ENCODE results near the gene KIF26B. TPM values are rescaled to one million over a fixed set of nuclear protein-coding genes. Genes with fewer than 3 reads are reported as not detected.
"Not testable (repeated sequence)": the region's sequence is repeated elsewhere in the genome, so short reads cannot be mapped to it uniquely, and the experiment has no call there.

Gene KIF26B
- total RNA-seq, 2 donors from 2014 or later: 0.31 to 0.36 TPM

DNA sequence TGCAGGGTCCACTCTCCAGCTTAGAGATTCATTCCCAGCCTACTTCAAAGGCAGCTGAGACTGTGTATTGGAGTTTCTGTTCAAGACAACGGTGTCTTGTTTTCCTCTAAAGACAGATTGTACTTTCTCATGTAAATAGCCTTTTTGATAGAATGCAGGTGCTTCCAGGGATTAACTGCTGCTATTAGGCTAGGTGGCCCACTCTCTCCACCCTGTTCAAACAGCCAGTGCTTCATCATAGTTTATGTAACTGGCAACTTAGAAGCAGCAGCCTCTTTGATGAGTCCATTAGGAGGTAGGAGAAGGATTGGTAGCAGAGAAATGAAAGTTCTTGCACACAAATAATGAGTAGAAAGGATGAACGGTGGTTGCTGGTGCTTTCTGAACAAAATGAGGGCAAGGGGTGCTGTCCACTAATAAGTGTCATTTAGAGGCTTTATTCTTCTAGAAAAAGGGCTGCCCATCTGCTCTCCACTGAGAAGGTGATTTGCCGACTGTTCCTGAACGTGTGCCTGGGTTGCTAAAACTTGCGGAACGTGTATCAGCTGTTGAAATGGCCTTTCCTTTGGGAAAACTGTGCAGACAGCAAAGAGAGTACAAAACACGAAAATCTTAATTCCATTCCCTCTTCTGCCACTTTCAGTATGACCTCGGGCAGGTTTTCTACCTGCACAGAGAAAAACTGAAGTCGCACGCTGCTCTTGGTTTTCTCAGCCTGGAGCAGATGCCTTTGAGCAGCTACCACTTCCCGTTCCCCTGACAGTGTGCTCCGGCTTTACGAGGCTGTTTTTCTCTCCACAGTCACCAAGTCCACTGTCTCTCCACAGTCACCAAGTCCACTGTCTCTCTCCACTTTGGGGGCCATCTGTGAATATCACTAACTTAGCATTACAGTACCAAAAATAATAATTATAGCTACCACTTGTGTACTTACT lies 228.9 kb downstream of the KIF26B start:
- DNase-seq: no peak
- ATAC-seq: no peak
- intact Hi-C loops (cut with DNase I, micrococcal nuclease): no loop called here

DNA sequence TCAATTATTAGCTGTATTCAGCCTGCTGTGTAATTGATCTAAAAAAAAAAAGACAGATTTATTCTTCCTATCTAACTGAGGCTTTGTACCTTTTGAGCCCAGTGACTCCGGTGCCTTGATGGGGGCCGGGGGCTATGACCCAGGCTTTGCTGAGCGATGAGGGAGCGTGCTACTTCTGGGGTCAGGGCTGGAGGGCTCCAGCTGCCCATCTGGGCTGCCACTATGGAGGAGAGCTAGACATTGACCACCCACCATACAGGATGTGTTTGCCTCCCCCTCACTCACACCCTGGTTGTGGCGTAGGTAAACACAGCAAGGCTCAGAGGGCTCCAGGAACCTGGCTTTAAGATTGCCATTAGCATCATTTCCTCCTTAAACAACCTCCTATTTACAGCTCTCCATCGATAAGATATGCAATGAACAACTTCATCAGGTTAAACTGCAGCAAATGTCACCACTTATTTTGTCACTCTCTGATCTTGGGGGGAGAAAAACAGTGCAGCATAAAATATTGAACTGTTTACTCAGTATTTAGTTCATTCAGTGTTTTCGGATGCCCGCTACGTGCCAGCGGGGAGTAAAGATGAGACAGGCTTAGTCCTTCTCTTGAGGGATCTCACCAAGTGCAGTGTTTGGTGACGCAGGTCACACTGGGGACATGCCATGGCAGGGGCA lies 231.6 kb downstream of the KIF26B start:
- no peak for ATAC-seq
- no peak for DNase-seq
- intact Hi-C loops (cut with DNase I, micrococcal nuclease): no loop called here

DNA sequence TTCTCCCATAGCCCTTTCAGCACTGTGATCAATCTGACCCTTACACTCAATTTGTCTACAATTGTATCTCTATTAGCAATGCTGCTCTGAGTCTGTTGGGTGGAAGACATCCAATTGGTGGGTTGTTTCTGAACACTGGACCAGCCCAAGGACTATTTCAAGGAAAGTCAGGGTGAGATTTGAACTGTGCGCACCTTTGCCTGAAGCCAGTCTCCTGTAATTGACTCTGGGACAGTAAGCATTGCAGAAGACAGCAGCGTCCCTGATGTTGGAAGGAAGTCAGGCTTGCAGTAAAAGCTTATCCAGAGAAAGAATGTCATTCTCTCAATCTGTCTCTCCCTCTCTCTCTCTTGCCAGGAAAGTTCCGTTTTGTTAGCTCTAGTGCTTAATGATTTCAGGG lies 233.9 kb downstream of the KIF26B start:
- intact Hi-C loops (cut with DNase I, micrococcal nuclease): no loop called here
- ATAC-seq: no peak
- no peak for DNase-seq

DNA sequence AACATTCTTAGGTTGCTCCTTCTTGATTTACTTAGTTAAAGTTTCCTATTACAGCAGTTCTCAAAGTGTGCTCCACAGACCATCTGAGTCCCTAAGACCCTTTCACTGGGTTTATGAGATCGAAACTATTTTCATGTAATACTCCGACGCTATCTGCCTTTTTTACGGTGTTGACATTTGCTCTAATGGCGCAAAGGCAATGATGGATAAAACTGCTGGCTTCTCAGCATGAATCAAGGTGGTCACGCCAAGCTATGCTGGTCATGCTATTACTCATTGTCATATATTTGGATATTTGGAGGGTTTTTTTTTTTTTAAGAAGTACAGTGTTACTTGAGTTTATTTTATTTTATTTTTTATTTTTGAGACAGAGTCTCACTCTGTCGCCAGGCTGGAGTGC lies 235.1 kb downstream of the KIF26B start:
- DNase-seq: no peak
- no peak for ATAC-seq
- intact Hi-C loops (cut with DNase I, micrococcal nuclease): no loop called here

DNA sequence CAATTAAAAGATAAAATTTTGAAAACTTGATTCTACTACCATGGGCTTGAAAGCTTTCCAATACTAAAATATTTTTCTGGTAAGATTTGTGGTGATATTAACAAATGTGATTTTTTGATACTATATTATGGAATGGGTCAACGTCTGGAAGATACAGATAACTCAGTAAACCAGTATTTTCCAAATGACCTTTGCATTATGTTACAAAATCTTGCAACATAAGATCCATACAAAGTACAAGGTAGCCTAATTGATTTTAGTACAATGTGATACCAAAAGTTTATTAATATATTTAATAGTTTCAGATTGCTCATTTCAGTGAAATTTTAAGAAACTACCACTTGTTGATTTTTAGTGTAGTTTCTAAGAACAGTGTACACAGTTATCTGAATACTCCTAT lies 236.2 kb downstream of the KIF26B start:
- DNase-seq (no peak), ATAC-seq (no peak)
- intact Hi-C loops (cut with DNase I, micrococcal nuclease): no loop called here

DNA sequence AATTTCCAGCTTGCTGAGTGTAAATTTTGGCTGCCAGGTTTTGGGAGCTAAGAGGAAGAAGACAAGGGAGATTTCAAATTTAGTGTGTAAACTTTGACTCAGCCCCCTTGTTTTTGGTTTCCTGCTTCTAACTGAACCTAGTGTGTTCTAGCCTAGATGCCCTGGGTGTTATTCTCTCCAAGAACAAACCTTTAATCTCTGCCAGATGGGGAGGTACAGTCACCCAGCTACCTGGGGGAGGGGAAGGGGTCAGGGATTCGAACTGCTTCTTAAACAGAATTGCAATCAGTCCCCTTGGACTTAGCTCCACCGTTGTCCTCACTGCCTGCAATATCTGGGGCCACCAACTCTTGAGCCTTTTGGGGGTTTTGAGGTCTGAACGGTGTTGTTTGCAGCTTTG lies 238.9 kb downstream of the KIF26B start:
- DNase-seq (no peak), ATAC-seq (no peak)
- intact Hi-C loops (cut with DNase I, micrococcal nuclease): no loop called here

DNA sequence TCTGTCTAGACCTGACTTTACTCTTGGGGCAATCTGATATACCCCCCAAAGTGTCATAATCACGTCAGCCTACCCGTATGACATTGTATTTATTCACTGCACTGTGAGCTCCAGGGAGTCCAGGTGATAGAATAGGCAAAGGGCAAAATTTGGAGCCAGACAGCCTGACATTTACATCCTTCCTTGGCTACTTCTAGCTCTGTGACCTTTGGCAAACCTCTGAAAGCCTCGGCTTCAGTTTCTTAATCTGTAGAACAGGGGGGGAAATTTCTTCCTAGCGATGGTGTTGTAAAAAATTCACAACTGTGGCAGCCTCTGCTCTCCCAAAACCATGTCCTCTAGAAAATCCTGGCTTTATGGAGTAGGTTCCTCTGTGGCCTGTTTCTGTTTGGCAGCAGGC lies 240.9 kb downstream of the KIF26B start:
- no peak for ATAC-seq
- intact Hi-C loops (cut with DNase I, micrococcal nuclease): no loop called here
- DNase-seq: no peak

DNA sequence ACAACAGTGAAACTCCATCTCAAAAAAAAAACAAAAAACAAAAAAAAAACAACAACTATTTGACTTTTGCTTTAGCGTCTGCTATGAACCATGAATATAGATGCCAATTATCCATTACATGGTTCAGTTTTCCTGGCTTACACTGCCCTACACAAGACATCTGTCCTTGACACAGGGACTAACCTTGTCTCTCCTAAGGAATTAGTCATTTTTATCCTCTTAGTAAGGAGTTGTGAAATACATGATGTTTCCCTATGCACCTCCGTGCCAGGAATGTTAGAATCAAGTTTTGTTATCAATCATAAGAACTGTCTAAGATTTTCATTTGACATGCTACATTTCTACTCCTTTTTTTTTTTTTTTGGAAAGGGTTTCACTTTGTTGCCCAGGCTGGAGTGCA lies 241.8 kb downstream of the KIF26B start:
- no peak for DNase-seq

DNA sequence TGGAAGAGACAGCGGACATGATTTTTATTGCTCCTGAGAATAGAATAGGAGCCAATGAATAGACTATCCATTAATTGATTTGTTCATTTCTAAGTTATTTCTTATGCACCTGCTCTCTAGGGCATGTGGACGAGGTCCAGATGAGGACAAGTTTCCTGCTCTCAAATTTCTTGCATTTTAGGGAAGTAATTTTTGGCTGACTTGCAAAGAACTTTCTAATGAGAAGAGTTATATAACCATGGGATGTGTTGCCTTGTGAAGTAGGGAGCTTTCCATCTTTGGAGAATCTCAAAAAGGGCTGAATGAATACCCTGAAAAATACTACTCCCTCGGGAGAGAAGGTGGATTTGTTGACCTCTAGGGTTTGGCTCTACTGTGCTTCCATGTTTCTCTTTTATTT lies 243.0 kb downstream of the KIF26B start:
- DNase-seq (no peak), ATAC-seq (no peak)
- intact Hi-C loops (cut with DNase I, micrococcal nuclease): no loop called here

More for the DNA sequence above, 241.8 kb downstream of the KIF26B start:
- no peak for ATAC-seq
- intact Hi-C loops (cut with DNase I, micrococcal nuclease): no loop called here

DNA sequence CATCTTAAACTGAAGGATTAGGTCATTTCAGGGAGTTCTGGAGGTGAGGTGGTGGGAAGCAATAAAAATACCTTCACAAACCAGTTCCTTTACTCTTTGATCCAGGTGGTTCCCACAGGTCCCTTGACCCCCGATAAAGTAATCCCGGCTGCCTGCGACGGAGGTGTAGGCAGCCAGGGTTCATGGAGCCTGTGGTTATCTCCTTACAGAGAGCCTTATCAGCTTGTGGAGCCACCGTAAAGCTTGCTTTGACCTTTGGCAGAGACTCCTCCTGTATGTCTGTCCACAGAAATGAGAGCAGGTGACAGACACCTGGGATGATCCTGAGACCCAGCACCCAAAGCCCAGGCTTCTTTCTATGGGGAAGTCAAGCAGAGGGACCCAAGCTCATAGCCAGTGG lies 243.4 kb downstream of the KIF26B start:
- intact Hi-C loops (cut with DNase I, micrococcal nuclease): no loop called here
- no peak for ATAC-seq
- no peak for DNase-seq

DNA sequence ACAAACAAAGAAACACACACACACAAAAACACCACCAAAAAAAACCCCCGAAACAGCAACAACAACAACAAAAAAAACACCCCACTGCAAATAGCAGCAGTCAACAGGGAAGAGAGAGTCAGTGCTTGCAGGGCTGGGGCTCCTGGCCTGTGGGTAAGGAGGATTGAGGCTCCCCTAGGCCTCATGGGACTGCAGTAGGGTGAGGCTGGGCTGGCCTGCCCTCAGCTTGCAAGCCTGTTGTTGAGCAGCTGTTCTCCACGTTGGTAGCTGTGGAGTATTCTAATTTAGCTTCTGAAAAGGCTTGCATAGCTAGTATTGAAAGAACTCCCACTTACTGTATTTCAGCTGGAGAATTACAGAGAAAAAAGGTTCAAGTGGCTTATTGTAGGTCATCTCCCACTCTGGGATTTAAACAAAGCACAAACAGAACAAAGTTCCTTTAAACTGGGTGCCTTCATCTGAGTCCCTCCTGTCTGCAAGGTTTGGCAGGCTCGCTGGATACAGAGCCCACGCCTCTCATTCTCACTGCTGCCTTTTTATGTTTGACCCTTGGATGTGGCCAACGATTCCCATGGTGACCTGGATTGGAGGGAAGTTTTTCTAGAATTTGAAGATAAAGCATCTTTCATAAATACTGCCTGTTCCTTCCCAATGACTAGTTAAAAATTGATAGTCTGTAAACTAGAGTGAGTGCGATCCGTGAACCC lies 247.2 kb downstream of the KIF26B start:
- intact Hi-C loops (cut with DNase I, micrococcal nuclease): no loop called here
- DNase-seq (no peak), ATAC-seq (no peak)

DNA sequence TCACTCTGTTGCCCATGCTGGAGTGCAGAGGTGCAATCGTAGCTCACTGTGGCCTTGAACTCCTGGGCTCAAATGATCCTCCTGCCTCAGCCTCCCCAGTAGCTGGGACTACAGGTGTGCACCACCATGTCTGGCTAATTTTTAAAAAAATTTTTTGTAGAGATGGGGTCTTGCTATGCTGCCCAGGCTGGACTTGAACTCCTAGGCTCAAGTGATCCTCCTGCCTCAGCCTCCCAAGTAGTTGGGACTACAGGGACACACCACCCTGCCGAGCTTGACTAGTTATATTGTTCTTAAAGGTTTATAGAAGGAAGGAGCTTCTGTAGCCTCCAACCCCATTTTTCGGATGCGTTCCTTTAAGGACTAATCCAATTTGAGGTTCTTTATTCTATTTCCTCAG lies 248.2 kb downstream of the KIF26B start:
- not testable (repeated sequence) for ATAC-seq

DNA sequence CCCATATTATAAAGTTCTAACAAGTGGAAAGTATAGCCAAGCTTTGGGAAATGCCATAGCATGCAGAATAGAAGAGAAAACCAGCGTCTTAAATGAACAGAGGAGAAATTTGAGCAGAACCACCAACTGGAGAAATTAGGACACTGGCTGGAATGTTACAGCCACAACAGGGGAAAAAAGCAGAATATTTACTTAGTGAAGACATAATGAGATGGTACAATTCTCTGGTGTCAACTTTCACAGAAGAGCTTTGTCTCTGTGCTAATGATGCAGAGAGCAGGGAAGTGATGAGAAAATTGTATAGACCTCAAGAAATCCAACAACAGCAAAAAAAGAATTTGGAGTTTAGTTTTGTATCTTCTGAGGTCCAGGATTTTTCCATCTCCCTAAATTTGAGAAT lies 249.7 kb downstream of the KIF26B start:
- no peak for DNase-seq
- ATAC-seq: no peak
- intact Hi-C loops (cut with DNase I, micrococcal nuclease): no loop called here

More for the DNA sequence above, 248.2 kb downstream of the KIF26B start:
- intact Hi-C loops (cut with DNase I, micrococcal nuclease); DNase-seq: not testable (repeated sequence)

DNA sequence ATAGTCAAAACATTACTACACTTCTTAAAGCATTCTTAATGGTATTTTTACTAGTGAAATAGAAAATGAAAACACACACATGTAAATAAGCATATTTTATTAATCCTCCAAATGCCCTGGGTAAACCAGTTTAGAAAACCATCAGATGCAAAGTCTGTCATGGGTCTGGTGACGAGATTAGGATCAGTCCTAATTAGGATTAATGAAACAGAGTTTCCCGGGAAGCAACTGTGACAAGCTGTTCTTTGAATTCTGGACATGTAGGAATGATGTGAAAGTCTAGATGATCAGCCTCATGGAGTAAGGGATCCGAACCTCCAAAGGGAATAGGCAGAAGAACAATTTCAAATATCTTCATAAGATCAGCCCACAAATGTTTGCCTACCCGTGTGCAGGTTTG lies 250.2 kb downstream of the KIF26B start:
- ATAC-seq (no peak), DNase-seq (no peak)
- intact Hi-C loops (cut with DNase I, micrococcal nuclease): no loop called here

DNA sequence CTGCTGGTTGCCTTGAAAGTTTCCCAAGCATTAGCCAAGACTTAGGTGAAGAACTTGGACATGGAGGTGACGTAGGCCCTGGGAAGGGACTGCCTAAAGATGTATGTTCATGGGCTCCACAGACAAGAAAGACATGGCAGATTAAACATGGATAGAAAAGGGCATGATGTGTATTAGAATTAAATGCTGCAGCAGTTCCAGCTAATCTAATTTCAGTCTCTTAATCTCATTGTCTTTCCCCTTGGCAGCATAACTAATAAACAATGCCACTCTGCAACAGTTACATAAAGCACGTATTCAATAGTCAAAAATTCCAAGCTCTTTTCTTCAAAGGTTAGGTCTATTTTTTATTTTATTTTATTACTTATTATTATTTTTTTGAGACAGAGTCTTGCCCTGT lies 251.6 kb downstream of the KIF26B start:
- intact Hi-C loops (cut with DNase I, micrococcal nuclease): no loop called here
- DNase-seq: no peak
- no peak for ATAC-seq

DNA sequence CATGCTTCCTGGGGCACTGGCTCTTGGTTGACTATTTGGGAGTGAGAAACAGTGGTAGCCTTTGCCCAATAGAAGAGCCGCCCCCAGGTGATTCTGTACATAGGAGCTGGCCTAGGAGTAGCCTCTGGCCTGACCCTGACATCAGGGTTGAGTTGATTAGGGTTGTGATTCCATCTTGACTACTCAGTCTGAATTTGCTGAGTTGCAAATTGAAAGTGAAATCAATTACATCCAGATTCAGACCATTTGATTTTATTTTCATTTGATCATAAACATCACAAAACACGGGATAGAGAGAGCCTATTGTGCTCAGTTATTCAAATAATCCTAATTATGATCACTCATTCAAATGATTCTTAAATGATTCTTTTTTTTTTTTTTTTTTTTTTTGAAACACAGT lies 253.2 kb downstream of the KIF26B start:
- ATAC-seq (no peak), DNase-seq (no peak)
- intact Hi-C loops (cut with DNase I, micrococcal nuclease): no loop called here

DNA sequence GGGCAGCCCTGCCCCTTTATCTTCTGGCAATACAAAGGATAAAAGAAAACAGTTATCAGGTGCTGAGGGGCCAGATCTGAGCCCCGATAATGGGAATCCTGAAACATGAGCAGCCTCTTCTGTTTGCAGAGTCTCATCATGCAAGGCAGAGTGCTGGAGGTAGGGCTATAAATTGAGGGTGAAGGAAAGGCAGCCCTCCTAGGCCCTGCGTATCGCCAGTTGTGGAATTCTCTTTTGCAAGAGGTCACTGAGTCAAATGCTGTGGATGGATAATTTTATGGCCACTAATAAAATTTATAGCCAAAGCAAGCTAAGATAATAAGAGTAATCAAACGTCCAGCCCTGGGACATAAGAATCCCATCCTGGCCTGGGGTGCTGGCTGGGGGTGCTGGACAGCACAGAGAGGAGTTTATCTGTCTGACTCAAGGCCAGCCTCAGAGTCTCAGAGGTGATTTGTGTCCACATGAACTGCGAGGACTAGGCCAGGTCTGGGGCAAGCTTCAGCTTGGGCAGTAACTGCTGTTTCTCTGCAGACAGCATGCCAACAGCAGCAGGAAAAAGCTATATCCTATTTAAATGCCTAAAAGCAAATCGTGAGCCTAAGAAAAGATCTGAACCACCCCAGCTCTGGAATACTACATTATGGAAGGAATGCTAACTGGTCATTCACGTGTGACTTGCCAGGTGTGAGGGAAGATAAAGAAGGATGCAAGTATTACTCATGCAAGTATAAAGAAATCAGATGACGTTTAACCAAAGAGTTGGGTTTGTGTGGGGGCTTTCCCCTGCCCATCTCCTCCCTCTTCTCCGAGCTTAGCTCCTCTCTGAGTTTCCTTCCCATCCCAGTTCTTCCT lies 254.8 kb downstream of the KIF26B start:
- intact Hi-C loops (cut with DNase I, micrococcal nuclease): no loop called here
- DNase-seq (no peak), ATAC-seq (no peak)

DNA sequence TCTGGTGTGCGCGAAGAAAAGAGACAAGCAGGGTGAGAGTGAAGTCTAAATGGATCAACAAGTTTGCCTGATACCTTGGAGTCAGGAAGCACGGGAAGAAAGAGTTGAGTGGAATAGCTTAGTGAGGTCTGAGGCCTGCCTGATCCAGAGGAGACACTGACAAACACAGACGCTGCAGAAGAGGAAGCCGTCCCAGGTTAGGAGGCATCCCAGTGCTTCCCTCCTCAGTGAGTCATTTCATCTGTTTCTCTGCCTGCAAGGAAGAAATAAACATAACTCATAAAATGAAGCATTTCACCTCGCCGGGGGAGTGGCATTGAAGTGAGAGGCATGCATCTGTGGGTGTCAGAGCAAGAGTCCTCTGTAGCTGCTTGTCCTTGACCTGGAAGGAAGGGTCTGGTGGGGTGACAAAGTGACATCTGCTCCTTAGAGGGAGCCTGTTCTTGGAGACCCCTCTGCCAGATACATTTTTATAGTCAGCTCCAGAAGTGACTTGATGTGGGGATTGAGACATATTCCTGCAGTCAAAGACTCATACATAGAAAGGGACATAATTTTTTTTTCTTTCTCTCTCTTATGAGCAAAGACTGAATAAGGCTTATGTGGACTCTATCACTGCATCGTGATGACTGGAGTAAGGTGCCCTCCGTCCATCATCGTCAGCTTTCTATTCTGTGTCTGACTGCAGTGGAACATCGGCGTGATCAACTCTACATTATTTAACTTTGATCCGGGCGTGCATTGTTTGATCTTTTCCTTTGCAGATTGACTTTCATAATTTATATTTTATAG lies 256.7 kb downstream of the KIF26B start:
- ATAC-seq: no peak
- no peak for DNase-seq
- intact Hi-C loops (cut with DNase I, micrococcal nuclease): no loop called here

Measured in left colon (tissue), 2 donors.